ENCODE data around the gene DIRAS2. TPM values are rescaled to one million over a fixed set of nuclear protein-coding genes. Genes with fewer than 3 reads are reported as not detected.
"Not testable (repeated sequence)": the region's sequence is repeated elsewhere in the genome, so short reads cannot be mapped to it uniquely, and the experiment has no call there.

DIRAS2 gene, protein sequence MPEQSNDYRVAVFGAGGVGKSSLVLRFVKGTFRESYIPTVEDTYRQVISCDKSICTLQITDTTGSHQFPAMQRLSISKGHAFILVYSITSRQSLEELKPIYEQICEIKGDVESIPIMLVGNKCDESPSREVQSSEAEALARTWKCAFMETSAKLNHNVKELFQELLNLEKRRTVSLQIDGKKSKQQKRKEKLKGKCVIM
- under 1 TPM; 0.27 to 0.78 (median 0.57) TPM for polyA plus RNA-seq (ENCODE audit: insufficient read depth in 1 of 5, insufficient read length in 5 of 5, low replicate concordance in 1 of 5)
- long read RNA-seq, donor 1 = 0 reads
- long read RNA-seq, donor 2 = 0 reads
- long read RNA-seq, donor 3 = 0 reads
- long read RNA-seq, donor 4 = 0 reads
- long read RNA-seq, donor 5 = 0 reads
- long read RNA-seq, donor 6 = 0 reads
- long read RNA-seq, donor 7, full-length matches to known transcripts = 1 of 1 reads
- long read RNA-seq, donor 7, partial matches to known transcripts = 0 of 1 reads
- long read RNA-seq, donor 7, other reads (novel, unspliced or antisense) = 0 of 1 reads
- long read RNA-seq, donor 8 = 0 reads

DNA sequence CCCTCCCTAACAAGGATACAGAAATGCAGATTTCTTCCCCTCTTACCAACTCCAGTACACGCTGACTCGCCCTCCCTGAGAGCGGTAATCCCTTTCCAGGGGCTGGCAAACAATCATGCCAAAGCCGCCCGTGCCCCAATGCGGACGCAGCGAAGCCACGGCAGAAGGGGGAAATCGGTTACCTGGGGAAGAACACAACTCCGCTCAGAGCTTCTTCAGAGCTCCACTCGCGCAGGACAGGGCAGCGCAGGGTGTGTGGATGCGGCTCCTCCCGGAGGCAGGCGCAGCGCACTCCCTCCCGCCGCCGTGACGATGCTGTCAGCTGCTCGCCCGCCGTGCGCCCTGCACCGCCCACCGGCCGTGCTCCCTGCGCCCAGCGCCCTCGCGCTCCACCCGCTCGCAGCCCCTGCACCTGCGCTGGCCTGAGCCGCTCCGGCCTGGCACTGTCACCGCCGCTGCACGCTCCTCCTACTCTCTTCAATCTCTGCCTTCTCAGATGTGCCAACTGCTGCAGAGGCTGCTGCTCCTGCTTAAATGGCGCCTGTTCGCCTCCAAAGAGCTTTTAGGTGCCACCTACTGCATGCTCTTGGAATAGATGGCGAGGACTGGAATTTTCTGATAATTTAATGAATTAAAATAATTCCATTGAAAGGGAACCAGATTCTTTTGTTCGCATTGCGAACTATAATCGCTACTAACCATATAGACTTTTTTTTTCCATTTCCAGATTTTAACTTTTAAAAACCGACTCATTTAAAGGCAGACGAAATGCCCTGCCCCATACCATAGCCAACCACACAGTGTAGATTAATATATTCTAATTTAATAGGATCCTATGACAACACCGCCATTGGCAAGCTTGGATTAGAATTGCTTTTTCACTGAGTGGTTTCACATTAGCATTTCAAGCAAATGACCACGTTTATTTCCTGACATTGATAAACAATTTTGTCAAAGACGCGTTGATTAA is at the start of gene DIRAS2:
TSS of gene DIRAS2 (minus strand) at position 255 of the 970 bp plus-strand sequence. CDS start 28,997 bp downstream, outside the sequence.
- peak; percentile 18 to 38 for DNase-seq

- no peak for DNase-seq
Measured at GRCh38 chr9:90684736-90685135, 42.1 kb upstream of the DIRAS2 start.

DNA sequence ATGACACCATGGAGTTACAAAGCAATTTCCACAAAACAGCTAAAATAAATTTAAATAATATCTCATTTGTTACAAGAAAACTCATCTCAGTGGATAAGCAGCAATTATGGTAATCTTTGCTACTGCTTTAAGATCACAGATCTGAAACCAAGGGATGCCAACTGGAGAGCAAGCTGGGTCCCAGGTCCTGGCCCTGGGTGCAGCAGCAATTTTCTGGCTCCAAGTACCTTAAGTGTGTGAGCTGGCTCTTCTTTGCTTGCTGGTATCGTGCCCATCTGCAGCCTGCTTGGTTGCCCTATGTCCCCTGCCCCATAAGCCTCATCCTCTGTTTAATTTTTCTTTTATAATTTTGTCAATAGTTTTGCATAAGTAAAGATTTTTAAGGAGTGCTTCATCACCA is 41.5 kb upstream of the DIRAS2 start:
- DNase-seq = no peak

GRCh38 chr9:90680534-90680933 is 37.9 kb upstream of the DIRAS2 start:
- DNase-seq = no peak

- no peak for DNase-seq
Measured at GRCh38 chr9:90665072-90665471, 22.4 kb upstream of the DIRAS2 start.

GRCh38 chr9:90659650-90660364 is 17.2 kb upstream of the DIRAS2 start:
- no peak for DNase-seq

- no peak for DNase-seq
Measured at GRCh38 chr9:90658783-90659182, 16.2 kb upstream of the DIRAS2 start.

DNA sequence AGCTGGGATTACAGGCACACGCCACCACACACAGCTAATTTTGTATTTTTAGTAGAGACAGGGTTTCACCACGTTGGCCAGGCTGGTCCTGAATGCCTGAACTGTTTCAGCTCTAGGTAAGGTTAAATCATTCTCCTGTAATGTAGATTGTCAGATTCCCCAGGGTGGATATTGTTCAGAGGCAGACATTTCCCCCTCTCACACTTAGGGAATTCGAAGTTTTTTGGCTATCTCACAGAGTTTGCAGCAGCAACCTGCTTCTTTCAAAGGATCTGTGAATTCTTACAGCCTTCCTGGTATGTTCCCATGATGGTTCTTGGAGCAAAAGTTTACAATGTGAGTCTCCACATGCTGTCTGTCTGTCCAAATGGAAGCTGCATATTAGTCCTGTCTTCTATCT is 15.6 kb upstream of the DIRAS2 start:
- DNase-seq = no peak

DNA sequence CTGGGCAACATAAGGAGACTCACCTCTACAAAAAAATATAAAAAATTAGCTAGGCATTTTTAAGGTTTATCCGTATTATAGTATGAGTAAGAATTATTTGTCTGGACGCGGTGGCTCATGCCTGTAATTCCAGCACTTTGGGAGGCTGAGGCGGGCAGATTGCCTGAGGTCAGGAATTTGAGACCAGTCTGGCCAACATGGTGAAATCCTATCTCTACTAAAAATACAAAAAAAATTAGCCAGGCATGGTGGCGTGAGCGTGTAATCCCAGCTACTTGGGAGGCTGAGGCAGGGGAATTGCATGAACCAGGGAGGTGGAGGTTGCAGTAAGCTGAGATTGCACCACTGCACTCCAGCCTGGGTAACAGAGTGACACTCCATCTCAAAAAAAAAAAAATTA is 14.3 kb upstream of the DIRAS2 start:
- not testable (repeated sequence) for DNase-seq

DNA sequence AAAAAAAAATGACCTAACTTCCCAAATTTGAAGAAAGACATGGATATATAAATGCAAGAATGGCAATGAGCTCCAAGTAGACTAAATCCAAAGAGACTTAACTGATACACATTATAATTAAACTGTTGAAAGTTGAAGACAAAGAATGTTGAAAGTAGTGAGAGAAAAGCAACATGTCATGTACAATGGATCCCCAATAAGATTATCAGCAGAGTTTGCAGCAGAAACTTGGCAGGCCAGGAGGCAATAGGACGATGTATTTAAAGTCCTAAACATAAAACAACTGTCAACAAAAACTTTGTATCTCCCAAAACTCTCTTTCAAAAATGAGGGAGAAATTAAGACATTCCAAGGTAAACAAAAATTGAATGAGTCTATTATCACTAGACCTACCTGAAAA is 8.6 kb upstream of the DIRAS2 start:
- DNase-seq = no peak

DNA sequence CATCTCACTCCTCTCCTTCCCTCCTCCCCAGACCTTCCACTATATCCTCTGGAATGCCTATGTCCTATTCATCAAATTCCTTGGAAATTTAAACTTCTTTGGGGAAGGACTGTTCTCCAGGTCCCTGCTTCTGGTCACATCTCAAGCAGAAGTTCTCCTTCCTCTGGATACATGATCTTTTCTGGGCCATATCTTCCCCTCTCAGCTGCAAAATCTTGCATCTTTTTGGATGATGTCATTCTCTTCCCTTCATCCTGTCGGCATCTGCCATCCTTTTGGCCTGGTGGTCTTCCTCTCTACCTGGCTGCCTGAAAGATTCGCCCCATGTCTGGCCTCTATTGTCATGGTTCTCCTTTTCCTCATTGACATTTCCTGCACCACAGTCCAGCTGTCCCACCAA is 5.2 kb upstream of the DIRAS2 start:
- no peak for DNase-seq

- DNase-seq = no peak
Measured at GRCh38 chr9:90645721-90646120, 3.1 kb upstream of the DIRAS2 start.

- peak in 1 of 2 donors; percentile 1 for DNase-seq
Measured at GRCh38 chr9:90641884-90642487, 638 bp downstream of the DIRAS2 start.

DNA sequence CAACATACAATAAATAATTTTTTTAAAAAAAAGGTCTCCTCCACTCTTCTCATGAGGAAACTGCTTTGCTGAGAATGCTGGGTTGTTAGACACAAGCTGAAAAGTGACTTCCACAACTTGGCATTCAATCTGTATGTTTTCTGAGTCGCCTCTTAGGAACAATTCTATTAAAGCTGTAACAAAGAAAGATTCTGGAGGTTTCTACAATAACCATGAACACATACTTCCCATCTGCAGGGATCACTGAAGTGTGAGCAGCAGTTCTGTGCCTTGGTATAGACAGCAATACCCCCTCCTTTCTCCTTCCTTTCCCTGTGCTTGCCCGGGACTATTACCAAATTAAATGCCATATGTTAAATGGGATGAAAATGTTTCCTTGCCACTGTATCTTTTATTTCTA is 1.5 kb downstream of the DIRAS2 start:
- no peak for DNase-seq

DNA sequence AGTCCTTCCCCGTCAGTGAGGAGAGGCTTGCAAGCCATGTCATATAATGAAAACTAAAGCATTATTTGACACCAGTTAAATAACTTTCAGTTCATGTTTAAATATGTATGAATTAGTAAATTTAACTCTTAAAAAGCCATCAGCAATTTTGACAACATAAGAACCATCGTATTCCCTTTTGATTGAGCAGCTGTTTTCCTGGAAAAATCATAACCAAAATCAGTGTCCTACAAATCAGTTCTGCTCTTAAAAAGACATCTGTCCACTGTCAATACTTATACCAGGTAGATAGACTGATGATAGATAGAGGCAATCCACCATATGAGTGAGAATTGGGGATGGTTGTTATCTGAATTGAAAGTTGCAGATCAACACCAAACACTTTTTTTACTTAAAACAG is 2.3 kb downstream of the DIRAS2 start:
- no peak for DNase-seq

GRCh38 chr9:90637626-90638025 is 5.0 kb downstream of the DIRAS2 start:
- no peak for DNase-seq

DNA sequence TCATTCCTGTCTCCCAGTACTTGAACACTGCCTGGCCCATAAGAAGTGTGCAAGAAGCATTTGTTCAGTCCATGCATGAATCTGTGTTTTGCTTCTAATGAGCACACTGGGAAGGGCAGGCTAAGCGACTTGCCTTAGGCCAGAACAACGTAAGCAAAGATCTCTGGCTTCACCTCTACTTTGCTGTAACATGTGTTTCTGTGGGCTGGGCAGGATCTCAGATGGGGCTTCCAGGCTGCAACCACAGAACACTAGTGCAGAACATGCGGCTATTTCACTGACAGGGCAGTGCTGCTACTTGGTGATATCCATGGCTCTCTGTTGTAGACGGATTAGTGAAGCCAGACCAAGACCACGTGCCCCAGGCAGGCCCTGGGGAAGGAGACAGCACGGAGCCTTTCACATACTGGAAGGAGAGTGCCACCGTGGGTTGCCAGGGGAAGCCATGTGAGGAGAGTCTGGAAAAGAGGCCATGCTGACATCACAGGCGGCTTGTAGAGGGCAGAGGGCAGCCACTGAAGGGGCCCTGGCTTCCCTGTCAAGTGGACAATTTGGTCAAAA is 9.9 kb downstream of the DIRAS2 start:
- DNase-seq = no peak

GRCh38 chr9:90631964-90632363 is 10.7 kb downstream of the DIRAS2 start:
- DNase-seq = no peak

DNA sequence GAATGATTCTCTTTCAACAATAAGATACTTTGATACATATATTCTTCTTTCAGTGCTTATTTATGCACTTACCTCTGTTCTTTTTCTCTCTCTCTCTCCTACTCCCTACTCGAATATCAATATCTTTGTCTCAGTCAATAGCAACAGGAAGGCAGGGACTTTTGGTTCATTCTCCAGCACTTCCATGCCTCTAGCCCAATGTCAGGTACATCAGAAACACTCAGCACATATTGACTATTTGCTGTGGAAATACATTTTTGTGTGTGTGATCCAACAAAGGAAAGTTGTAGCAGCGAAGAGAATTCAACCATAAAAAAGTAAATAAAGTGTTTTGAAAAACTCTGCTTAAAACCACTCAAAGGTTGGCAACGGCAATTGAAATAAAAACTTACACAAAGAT is 12.6 kb downstream of the DIRAS2 start:
- no peak for DNase-seq

DNA sequence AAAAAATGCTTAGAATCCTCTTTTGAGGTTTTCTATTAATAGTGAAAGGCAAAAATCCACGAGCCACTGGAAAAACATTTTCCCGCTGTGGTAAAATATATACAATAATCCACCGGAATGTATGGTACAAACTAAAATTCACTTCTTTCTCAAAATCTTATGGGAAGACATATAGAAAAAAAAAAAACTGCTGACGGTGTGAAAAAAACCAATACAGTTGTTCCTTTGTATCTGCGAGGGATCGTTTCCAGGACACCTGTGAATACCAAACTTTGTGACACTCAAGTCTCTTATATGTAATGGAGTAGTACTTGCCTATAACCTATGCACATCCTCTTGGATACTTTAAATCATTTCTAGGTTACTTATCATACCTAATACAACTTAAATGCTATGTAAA is 13.3 kb downstream of the DIRAS2 start:
- no peak for DNase-seq

DNA sequence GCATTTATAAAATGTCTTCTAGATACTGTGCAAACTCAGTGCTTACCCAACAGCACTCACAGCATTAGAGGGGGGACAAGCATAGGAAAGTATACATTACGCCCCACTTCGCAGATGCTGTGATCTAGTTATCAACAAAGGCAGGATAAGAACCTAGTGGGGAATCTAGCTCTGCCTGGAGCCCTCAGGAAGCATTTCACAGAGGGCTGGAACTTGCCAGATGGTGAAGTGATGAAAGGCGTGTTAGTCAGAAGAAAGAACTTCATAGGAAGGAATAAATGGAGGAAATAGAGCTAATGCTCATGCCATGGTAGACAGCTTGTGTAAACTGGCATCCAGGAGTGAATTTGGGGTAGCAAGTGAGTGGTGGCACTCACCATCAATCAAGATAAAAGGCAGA is 25.8 kb downstream of the DIRAS2 start:
- DNase-seq = no peak
